ENCODE results near the gene NR3C1.

Gene NR3C1

DNA sequence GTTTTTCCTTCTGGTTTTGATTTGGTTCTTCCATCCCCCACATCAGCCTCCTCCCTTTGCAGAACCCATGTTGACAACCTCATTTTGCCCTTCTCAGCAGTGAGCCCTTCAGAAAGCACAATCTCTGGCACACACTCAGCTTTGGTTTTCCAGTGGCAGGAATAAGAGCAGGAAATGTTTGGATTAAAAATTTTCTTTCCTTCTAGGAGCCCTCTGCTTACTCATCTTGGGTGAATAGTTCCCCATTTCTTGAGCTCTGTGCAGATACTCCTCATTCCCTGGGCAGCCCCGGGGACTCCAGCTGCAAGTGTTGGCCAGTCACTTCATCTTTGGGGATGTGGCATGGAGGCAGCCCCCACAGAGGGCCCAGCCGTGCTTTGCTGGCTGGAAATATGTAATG, 170.5 kb downstream of the NR3C1 start:
- no peak for TF ChIP-seq CTCF (IDR thresholded peaks at IDR 0.05; ENCODE audit: low read length, missing control alignments)
- DNase-seq (ENCODE audit: low read depth), result no peak
- H3K4me3 ChIP-seq (replicated peaks; ENCODE audit: low read depth, low read length), result no peak overlapping the region

DNA sequence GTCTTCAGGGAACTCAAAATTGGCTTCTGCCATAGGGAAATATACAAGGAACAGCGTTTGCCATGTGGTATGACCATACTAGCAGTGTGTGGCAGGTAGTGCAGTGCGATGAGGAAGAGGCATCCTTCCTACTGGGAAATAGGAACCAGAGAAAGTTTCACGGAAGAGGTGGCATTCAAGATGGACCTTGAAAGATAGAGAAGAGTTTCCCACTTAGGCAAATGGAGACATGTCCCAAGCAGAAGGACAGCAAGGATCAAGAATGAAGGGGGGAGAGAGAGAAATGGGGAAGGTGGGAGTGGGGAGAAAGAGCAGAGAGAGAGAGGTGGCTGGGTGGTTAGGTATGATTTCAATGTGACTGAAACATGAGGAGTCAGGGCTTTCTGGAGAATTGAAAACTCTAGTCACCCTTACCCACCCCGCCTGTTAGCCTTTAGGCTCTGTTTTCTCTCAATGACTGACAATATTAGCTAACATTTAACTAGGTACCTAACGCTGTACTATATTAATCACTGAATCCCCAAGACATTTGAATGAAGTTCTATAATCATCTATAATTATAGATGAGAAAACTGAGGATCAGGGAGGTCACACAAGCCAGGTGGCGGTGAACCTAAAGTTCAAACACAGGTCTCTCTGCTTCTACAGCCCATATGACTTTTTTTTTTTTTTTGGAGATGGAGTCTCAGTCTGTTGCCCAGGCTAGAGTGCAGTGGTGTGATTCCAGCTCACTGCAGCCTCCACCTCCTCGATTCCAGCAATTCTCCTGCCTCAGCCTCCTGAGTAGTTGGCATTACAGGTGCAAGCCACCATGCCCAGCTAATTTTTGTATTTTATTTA, 171.3 kb downstream of the NR3C1 start:
- DNase-seq (ENCODE audit: low read depth), result no peak
- no peak overlapping the region for H3K4me3 ChIP-seq (replicated peaks; ENCODE audit: low read depth, low read length)
- TF ChIP-seq CTCF (IDR thresholded peaks at IDR 0.05; ENCODE audit: low read length, missing control alignments), result no peak

DNA sequence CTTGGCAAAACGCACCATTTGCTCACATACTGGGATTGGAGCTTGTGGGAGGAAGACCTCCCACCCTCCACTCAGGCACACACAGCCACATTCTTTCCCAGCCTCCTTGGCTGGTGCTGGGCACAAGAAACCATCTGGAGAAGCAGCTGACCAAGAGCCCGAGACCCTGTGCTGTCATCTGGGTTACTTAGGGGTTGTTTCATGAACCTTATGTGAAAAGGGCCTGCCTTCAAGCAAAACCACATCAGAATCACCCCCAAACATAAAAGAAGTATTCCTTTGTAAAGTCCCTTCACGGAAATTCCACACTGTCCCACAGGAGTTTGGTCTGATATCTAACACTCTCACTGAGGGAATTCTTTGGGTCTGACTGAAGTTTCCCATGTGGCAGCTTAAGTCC, 172.1 kb downstream of the NR3C1 start:
- no peak overlapping the region for H3K4me3 ChIP-seq (replicated peaks; ENCODE audit: low read depth, low read length)
- no peak for DNase-seq (ENCODE audit: low read depth)
- no peak for TF ChIP-seq CTCF (IDR thresholded peaks at IDR 0.05; ENCODE audit: low read length, missing control alignments)

DNA sequence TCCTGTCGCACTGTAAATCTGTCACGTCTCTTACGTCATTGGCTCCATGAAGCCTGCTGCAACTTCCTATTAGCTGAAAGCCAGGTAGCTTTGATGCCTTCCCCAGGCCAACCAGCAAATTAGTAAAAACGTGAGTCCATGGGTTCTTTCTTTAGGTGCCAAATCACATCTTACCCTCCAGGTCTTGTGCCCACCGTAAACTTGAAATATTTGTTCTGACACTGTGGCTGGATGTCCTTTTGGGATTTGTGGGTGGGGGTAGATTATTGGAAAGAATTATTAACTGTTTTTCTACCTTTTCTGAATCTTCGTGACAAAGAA, 172.8 kb downstream of the NR3C1 start:
- H3K4me3 ChIP-seq (replicated peaks; ENCODE audit: low read depth, low read length), result no peak overlapping the region
- DNase-seq (ENCODE audit: low read depth), result no peak

GRCh38 chr5:143229896-143230675, 173.4 kb downstream of the NR3C1 start:
- DNase-seq (ENCODE audit: low read depth), result no peak
- no peak overlapping the region for H3K4me3 ChIP-seq (replicated peaks; ENCODE audit: low read depth, low read length)

More for the DNA sequence above, 172.8 kb downstream of the NR3C1 start:
- TF ChIP-seq CTCF (IDR thresholded peaks at IDR 0.05; ENCODE audit: low read length, missing control alignments), result no peak

GRCh38 chr5:143229426-143229895, 174.0 kb downstream of the NR3C1 start:
- no peak for DNase-seq (ENCODE audit: low read depth)
- no peak for TF ChIP-seq CTCF (IDR thresholded peaks at IDR 0.05; ENCODE audit: low read length, missing control alignments)
- H3K4me3 ChIP-seq (replicated peaks; ENCODE audit: low read depth, low read length), result no peak overlapping the region

More at GRCh38 chr5:143229896-143230675, 173.4 kb downstream of the NR3C1 start:
- TF ChIP-seq CTCF (IDR thresholded peaks at IDR 0.05; ENCODE audit: low read length, missing control alignments), result no peak
